Measurements from ENCODE around the gene RNU5D-1. TPM values are rescaled to one million over a fixed set of nuclear protein-coding genes. Genes with fewer than 3 reads are reported as not detected.
A peak's percentile ranks its signal among the peaks of the same experiment; 100 is the strongest.

The RNU5D-1 gene
- total and polyA plus RNA-seq, 2 of the 13 experiments (the other 11 are each of a cell fraction or from before 2014, with no cell fraction given), result 165 TPM; not detected in 1

GRCh38 chr1:44707959-44708831, 22.8 kb downstream of the RNU5D-1 start (continued):
- TF ChIP-seq, protein P1, sequence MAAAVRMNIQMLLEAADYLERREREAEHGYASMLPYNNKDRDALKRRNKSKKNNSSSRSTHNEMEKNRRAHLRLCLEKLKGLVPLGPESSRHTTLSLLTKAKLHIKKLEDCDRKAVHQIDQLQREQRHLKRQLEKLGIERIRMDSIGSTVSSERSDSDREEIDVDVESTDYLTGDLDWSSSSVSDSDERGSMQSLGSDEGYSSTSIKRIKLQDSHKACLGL (CRISPR knock-in tag; IDR thresholded peaks at IDR 0.05), result no peak
- peak; percentile 31; the same call in 1 of the 2 replicates for TF ChIP-seq KAT8 (CRISPR knock-in tag; IDR thresholded peaks at IDR 0.05)
- no peak; the same call in 1 of the 2 replicates for TF ChIP-seq MXD4 (CRISPR knock-in tag; IDR thresholded peaks at IDR 0.05)
- no peak for TF ChIP-seq SUZ12 (IDR thresholded peaks at IDR 0.05; ENCODE audit: low read depth, low read length)
- peak; percentile 43; the same call in 1 of the 2 replicates for TF ChIP-seq HIC2 (CRISPR knock-in tag; IDR thresholded peaks at IDR 0.05; ENCODE audit: low read depth)
- TF ChIP-seq HDAC6 (IDR thresholded peaks at IDR 0.05; ENCODE audit: low read depth, low read length), result no peak
- no peak for TF ChIP-seq SOX6 (IDR thresholded peaks at IDR 0.05)
- TF ChIP-seq SOX6 (CRISPR knock-in tag; IDR thresholded peaks at IDR 0.05), result no peak
- TF ChIP-seq, protein P2, sequence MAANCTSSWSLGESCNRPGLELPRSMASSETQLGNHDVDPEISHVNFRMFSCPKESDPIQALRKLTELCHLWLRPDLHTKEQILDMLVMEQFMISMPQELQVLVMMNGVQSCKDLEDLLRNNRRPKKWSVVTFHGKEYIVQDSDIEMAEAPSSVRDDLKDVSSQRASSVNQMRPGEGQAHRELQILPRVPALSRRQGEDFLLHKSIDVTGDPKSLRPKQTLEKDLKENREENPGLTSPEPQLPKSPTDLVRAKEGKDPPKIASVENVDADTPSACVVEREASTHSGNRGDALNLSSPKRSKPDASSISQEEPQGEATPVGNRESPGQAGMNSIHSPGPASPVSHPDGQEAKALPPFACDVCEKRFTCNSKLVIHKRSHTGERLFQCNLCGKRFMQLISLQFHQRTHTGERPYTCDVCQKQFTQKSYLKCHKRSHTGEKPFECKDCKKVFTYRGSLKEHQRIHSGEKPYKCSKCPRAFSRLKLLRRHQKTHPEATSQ (CRISPR knock-in tag; IDR thresholded peaks at IDR 0.05; ENCODE audit: borderline replicate concordance), result no peak
- TF ChIP-seq MATR3 (CRISPR knock-in tag; IDR thresholded peaks at IDR 0.05), result no peak
- TF ChIP-seq ZNF207 (IDR thresholded peaks at IDR 0.05; ENCODE audit: borderline replicate concordance), result no peak
- TF ChIP-seq TBL1XR1 (IDR thresholded peaks at IDR 0.05; ENCODE audit: borderline replicate concordance, low read length, partially characterized antibody), result no peak
- no peak for TF ChIP-seq SETDB1 (CRISPR knock-in tag; IDR thresholded peaks at IDR 0.05; ENCODE audit: borderline replicate concordance)
- TF ChIP-seq ZEB1 (IDR thresholded peaks at IDR 0.05; ENCODE audit: insufficient replicate concordance, low read depth), result no peak
- TF ChIP-seq ZFP91 (CRISPR knock-in tag; IDR thresholded peaks at IDR 0.05; ENCODE audit: borderline replicate concordance), result no peak
- no peak for TF ChIP-seq ZNF510 (CRISPR knock-in tag; IDR thresholded peaks at IDR 0.05; ENCODE audit: low read depth)
- TF ChIP-seq, protein P3, sequence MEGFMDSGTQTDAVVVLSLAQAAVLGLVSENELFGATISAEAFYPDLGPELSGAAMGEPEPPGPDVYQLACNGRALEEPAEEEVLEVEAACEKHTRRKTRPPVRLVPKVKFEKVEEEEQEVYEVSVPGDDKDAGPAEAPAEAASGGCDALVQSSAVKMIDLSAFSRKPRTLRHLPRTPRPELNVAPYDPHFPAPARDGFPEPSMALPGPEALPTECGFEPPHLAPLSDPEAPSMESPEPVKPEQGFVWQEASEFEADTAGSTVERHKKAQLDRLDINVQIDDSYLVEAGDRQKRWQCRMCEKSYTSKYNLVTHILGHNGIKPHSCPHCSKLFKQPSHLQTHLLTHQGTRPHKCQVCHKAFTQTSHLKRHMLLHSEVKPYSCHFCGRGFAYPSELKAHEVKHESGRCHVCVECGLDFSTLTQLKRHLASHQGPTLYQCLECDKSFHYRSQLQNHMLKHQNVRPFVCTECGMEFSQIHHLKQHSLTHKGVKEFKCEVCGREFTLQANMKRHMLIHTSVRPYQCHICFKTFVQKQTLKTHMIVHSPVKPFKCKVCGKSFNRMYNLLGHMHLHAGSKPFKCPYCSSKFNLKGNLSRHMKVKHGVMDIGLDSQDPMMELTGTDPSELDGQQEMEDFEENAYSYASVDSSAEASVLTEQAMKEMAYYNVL (CRISPR knock-in tag; IDR thresholded peaks at IDR 0.05; ENCODE audit: borderline replicate concordance), result 0 out of 2 replicates have a peak, but pooled peaks have one; percentile 42
- no peak; the same call in 1 of the 2 replicates for TF ChIP-seq NCOA2 (CRISPR knock-in tag; IDR thresholded peaks at IDR 0.05)
- peak; percentile 77 for TF ChIP-seq GATAD2A (CRISPR knock-in tag; IDR thresholded peaks at IDR 0.05)
- peak; percentile 28; the same call in 1 of the 2 replicates for TF ChIP-seq HNF1B (CRISPR knock-in tag; IDR thresholded peaks at IDR 0.05)

All from HepG2 (cell line).